HCT116 (cell line): ENCODE results near the gene FGGY. TPM values are rescaled to one million over a fixed set of nuclear protein-coding genes. Genes with fewer than 3 reads are reported as not detected.

Experiments used
- ATAC-seq: fragments of 200-7000 bp; cut with Tn5 transposase; 2 replicates; pipeline ENCODE4 v1.9.1; 2020; ENCODE audit warnings: mild to moderate bottlenecking, moderate library complexity
- BruUV-seq: library from RNA; stranded (reverse); fragments of 400-500 nt; replicated peaks from 2 replicates; lab custom pipeline; 2021; lab: Mats Ljungman, UMichigan
- CTCF ChIA-PET: fragments of 300-600 bp; sonication (Branson Sonifier 250); formaldehyde crosslinking; loops from one replicate; lab custom pipeline; 2021; ENCODE audit warnings: antibody characterized with exemption; lab: Charles Lee
- POLR2A ChIA-PET: fragments of 300-600, 350-600 bp; sonication (Branson Sonifier 250); formaldehyde crosslinking; loops from one replicate; lab custom pipeline; 2021; ENCODE audit warnings: antibody characterized with exemption; lab: Charles Lee
- RAD21 ChIA-PET, 2 experiments: fragments of 300-600 bp; sonication (Branson Sonifier 250); formaldehyde crosslinking; loops; one replicate each; lab custom pipeline; 2023; ENCODE audit warnings: low total read pairs in 2 of 2; ENCODE audit not compliant: uncharacterized antibody in 2 of 2, unreplicated experiment in 2 of 2, low non-redundant PET in 1 of 2; lab: Charles Lee
- DNase-seq: peaks from one replicate; pipeline ENCODE4 v3.0.0-alpha.2; 2010; ENCODE audit warnings: low read depth, low spot score
- H2AFZ ChIP-seq: fragments of 200-600 bp; shearing (Covaris generic), sonication (generic); 2 replicates; pipeline ENCODE4 v1.6.1; 2017; ENCODE audit warnings: low read depth, mixed run types, mixed read lengths, antibody characterized with exemption, low read length; ENCODE audit not compliant: poor library complexity, severe bottlenecking
- H3K27ac ChIP-seq: 2 replicates; pipeline ENCODE4 v1.5.1; 2012; ENCODE audit warnings: low read depth, low read length
- H3K27me3 ChIP-seq: fragments of 200-600 bp; sonication (generic); 2 replicates; pipeline ENCODE4 v1.6.1; 2016; ENCODE audit warnings: mixed run types, low read length, mixed read lengths; ENCODE audit not compliant: insufficient read depth
- H3K36me3 ChIP-seq, 2 experiments: fragments of 200-500 bp in 1 of 2; fragments of 200-600 bp in 1 of 2; sonication (Bioruptor generic) in 1 of 2; sonication (generic) in 1 of 2; 2 replicates each; pipeline versions ENCODE4 v1.5.1 to v1.6.1; 2014 to 2016; ENCODE audit warnings: low read length in 2 of 2, inconsistent platforms in 1 of 2, mixed read lengths in 1 of 2, mixed run types in 1 of 2; ENCODE audit not compliant: insufficient read depth in 2 of 2, control insufficient read depth in 1 of 2
- H3K4me1 ChIP-seq, 2 experiments: fragments of 200-600 bp in 1 of 2; sonication (generic) in 1 of 2; 2 replicates each; pipeline versions ENCODE4 v1.5.1 to v1.6.1; 2012 to 2017; ENCODE audit warnings: low read length in 2 of 2, inconsistent platforms in 1 of 2, mild to moderate bottlenecking in 1 of 2, mixed read lengths in 1 of 2, mixed run types in 1 of 2, moderate library complexity in 1 of 2; ENCODE audit not compliant: insufficient read depth in 2 of 2, control insufficient read depth in 1 of 2
- H3K4me2 ChIP-seq: fragments of 200-600 bp; sonication (generic); 2 replicates; pipeline ENCODE4 v1.6.1; 2017; ENCODE audit warnings: mixed run types, low read length, mixed read lengths
- H3K4me3 ChIP-seq, 2 experiments: fragments of 200-600 bp in 1 of 2; sonication (generic) in 1 of 2; replicated peaks in 1 of 2; 2 replicates each; pipeline ENCODE4 v1.5.1; 2011 to 2016; ENCODE audit warnings: low read length in 2 of 2, control low read depth in 1 of 2, low read depth in 1 of 2, mild to moderate bottlenecking in 1 of 2, mixed read lengths in 1 of 2, mixed run types in 1 of 2
- H3K79me2 ChIP-seq: fragments of 200-600 bp; sonication (generic); 2 replicates; pipeline ENCODE4 v1.6.1; 2017; ENCODE audit warnings: mild to moderate bottlenecking, mixed run types, low read length, moderate library complexity, mixed read lengths; ENCODE audit not compliant: insufficient read depth
- H3K9ac ChIP-seq: fragments of 200-600 bp; sonication (generic); 2 replicates; pipeline ENCODE4 v1.6.1; 2016; ENCODE audit warnings: low read length, mixed read lengths
- H3K9me2 ChIP-seq: fragments of 200-600 bp; sonication (generic), shearing (Covaris generic); 2 replicates; pipeline ENCODE4 v1.6.1; 2017; ENCODE audit warnings: mixed run types, mild to moderate bottlenecking, moderate library complexity; ENCODE audit not compliant: insufficient read depth
- H3K9me3 ChIP-seq, 2 experiments: fragments of 200-500 bp in 1 of 2; fragments of 200-600 bp in 1 of 2; sonication (Bioruptor generic) in 1 of 2; sonication (generic) in 1 of 2; 2 replicates each; pipeline ENCODE4 v1.6.1; 2014 to 2017; ENCODE audit warnings: low read length in 2 of 2, mixed read lengths in 2 of 2, inconsistent platforms in 1 of 2, low read depth in 1 of 2, mild to moderate bottlenecking in 1 of 2, mixed run types in 1 of 2, moderate library complexity in 1 of 2; ENCODE audit not compliant: control insufficient read depth in 1 of 2, insufficient read depth in 1 of 2
- H4K20me1 ChIP-seq: fragments of 200-600 bp; sonication (generic), shearing (Covaris generic); 2 replicates; pipeline ENCODE4 v1.6.1; 2017; ENCODE audit warnings: mixed run types, mild to moderate bottlenecking, moderate library complexity; ENCODE audit not compliant: insufficient read depth
- ATF3 ChIP-seq: IDR thresholded peaks from 2 replicates; pipeline ENCODE4 v1.6.1; 2012
- CEBPB ChIP-seq: IDR thresholded peaks from 2 replicates; pipeline ENCODE4 v1.6.1; 2012; ENCODE audit warnings: low read depth
- MAX ChIP-seq: IDR thresholded peaks from 2 replicates; pipeline ENCODE4 v1.6.1; 2012
- RAD21 ChIP-seq: IDR thresholded peaks from 2 replicates; pipeline ENCODE4 v1.6.1; 2012; ENCODE audit warnings: low read depth, mild to moderate bottlenecking
- REST ChIP-seq: IDR thresholded peaks from 2 replicates; pipeline ENCODE4 v1.6.1; 2012; ENCODE audit warnings: low read depth
- SP1 ChIP-seq: IDR thresholded peaks from 2 replicates; pipeline ENCODE4 v1.6.1; 2012; ENCODE audit warnings: low read depth
- ZBTB33 ChIP-seq: IDR thresholded peaks from 2 replicates; pipeline ENCODE4 v1.6.1; 2011; ENCODE audit warnings: mild to moderate bottlenecking, low read length, moderate library complexity; ENCODE audit not compliant: insufficient replicate concordance; ENCODE audit errors: extremely low read depth
- intact Hi-C: fragments of 100-400 bp; cut with micrococcal nuclease; formaldehyde crosslinking; loops from 2 replicates; pipeline ENCODE4 v1.10.0; 2022
- total RNA-seq: library from RNA; stranded (reverse); gene quantifications from one replicate; pipeline ENCODE4 v1.2.1, GENCODE V29; 2021; ENCODE audit not compliant: unreplicated experiment

Gene FGGY
- total RNA-seq, 1 experiment from 2014 or later = 10.6 TPM

GRCh38 chr1:59657873-59658465 is 361.1 kb downstream of the FGGY start:
- Histone ChIP-seq H3K9ac (no peak overlapping the region), H3K9me2 (no peaks in the 10 kb centered on the region), H3K9me3 (no peaks in the 10 kb centered on the region), H3K79me2 (no peaks in the 10 kb centered on the region), H3K27ac (no peak overlapping the region), H4K20me1 (no peaks in the 10 kb centered on the region), H3K4me3 (no peak overlapping the region), H3K4me1 (no peaks in the 10 kb centered on the region), H3K36me3 (no peaks in the 10 kb centered on the region), H3K4me2 (no peak overlapping the region), H2AFZ (no peak overlapping the region), H3K27me3 (no peaks in the 10 kb centered on the region)
- no peak for DNase-seq
- intact Hi-C loops = no loop called here
- no TSS peak for BruUV-seq
- POLR2A ChIA-PET = no interaction called here
- TF ChIP-seq REST = no peak
- no peak for TF ChIP-seq ATF3
- CTCF ChIA-PET = no interaction called here
- ATAC-seq = no peak
- RAD21 ChIA-PET = no interaction called here

GRCh38 chr1:59664166-59664565 is 367.3 kb downstream of the FGGY start:
- H3K9me2 ChIP-seq = no peaks in the 10 kb centered on the region
- H3K79me2 ChIP-seq = no peaks in the 10 kb centered on the region
- POLR2A ChIA-PET = no interaction called here
- DNase-seq (no peak), ATAC-seq (no peak)
- RAD21 ChIA-PET = no interaction called here
- no peak overlapping the region for H3K9ac ChIP-seq
- TF ChIP-seq ZBTB33 (no peak), SP1 (no peak), MAX (no peak), RAD21 (no peak), CEBPB (no peak), ATF3 (no peak)
- BruUV-seq = no TSS peak
- CTCF ChIA-PET = no interaction called here
- H2AFZ ChIP-seq = no peak overlapping the region
- no peak overlapping the region for H3K4me2 ChIP-seq
- no peaks in the 10 kb centered on the region for H3K9me3 ChIP-seq
- no peak overlapping the region for H3K4me3 ChIP-seq
- intact Hi-C loops = no loop called here
- H3K36me3 ChIP-seq = no peaks in the 10 kb centered on the region
- no peaks in the 10 kb centered on the region for H4K20me1 ChIP-seq
- no peaks in the 10 kb centered on the region for H3K27me3 ChIP-seq
- no peak overlapping the region for H3K27ac ChIP-seq
- no peaks in the 10 kb centered on the region for H3K4me1 ChIP-seq
